ENCODE results near the gene NAA50.

GRCh38 chr3:113719758-113720157, 26.3 kb downstream of the NAA50 start:
- TF ChIP-seq CTCF (IDR thresholded peaks at IDR 0.05) = no peak
- TF ChIP-seq POLR2A (IDR thresholded peaks at IDR 0.05) = no peak
